Kidney epithelial cell (primary cell): Measurements from ENCODE around the gene SPRR2B. TPM values are rescaled to one million over a fixed set of nuclear protein-coding genes. Genes with fewer than 3 reads are reported as not detected.

Source experiments
- DNase-seq: peaks from one replicate; pipeline ENCODE4 v3.0.0-alpha.2; 2010; ENCODE audit warnings: low read depth
- H3K27me3 ChIP-seq: 2 replicates; pipeline ENCODE4 v1.6.0; 2011; ENCODE audit warnings: low read length; ENCODE audit not compliant: control insufficient read depth, insufficient read depth
- H3K36me3 ChIP-seq: 2 replicates; pipeline ENCODE4 v1.5.1; 2011; ENCODE audit warnings: low read length; ENCODE audit not compliant: control insufficient read depth, insufficient read depth
- H3K4me3 ChIP-seq: 2 replicates; pipeline ENCODE4 v1.5.1; 2011; ENCODE audit warnings: low read depth, mild to moderate bottlenecking, control low read depth, low read length
- CTCF ChIP-seq: IDR thresholded peaks from 2 replicates; pipeline ENCODE4 v1.5.1; 2011; ENCODE audit warnings: mild to moderate bottlenecking, moderate library complexity, low read length, control low read depth, inconsistent platforms; ENCODE audit not compliant: insufficient read depth, poor library complexity, severe bottlenecking
- total RNA-seq: library from RNA; depleted of rRNA; stranded (reverse); fragments of >200 nt; gene quantifications from 2 replicates; pipeline ENCODE4 v1.2.3, GENCODE V29; 2015

The SPRR2B gene
- total RNA-seq, 1 donor from 2014 or later: not detected

GRCh38 chr1:153049211-153049610, 22.2 kb downstream of the SPRR2B start:
- no peak overlapping the region for H3K4me3 ChIP-seq
- no peaks in the 10 kb centered on the region for H3K27me3 ChIP-seq
- DNase-seq: no peak
- TF ChIP-seq CTCF: no peak
- H3K36me3 ChIP-seq: no peaks in the 10 kb centered on the region

- TF ChIP-seq CTCF: no peak
- Histone ChIP-seq H3K36me3 (no peaks in the 10 kb centered on the region), H3K27me3 (no peaks in the 10 kb centered on the region), H3K4me3 (no peak within 1 kb of the TSS)
- DNase-seq: no peak
Measured at GRCh38 chr1:153040950-153041631, 30.3 kb downstream of the SPRR2B start, which contains the start of gene SPRR2D. Gene SPRR2D, minus strand, starts transcription at chr1:153041120. Its CDS starts 774 bp downstream, at chr1:153040346.

GRCh38 chr1:153035211-153035610, 36.2 kb downstream of the SPRR2B start:
- no peak for TF ChIP-seq CTCF
- no peak overlapping the region for H3K4me3 ChIP-seq
- no peak for DNase-seq
- no peaks in the 10 kb centered on the region for H3K36me3 ChIP-seq
- H3K27me3 ChIP-seq: no peaks in the 10 kb centered on the region

GRCh38 chr1:153032677-153033308, 38.6 kb downstream of the SPRR2B start:
- H3K27me3 ChIP-seq: no peaks in the 10 kb centered on the region
- DNase-seq: peak; percentile 67
- H3K36me3 ChIP-seq: no peaks in the 10 kb centered on the region
- no peak overlapping the region for H3K4me3 ChIP-seq
- TF ChIP-seq CTCF: peak; percentile 52

- Histone ChIP-seq H3K27me3 (no peaks in the 10 kb centered on the region), H3K4me3 (no peak overlapping the region), H3K36me3 (no peaks in the 10 kb centered on the region)
- no peak for TF ChIP-seq CTCF
- no peak for DNase-seq
Measured at GRCh38 chr1:153032073-153032472, 39.3 kb downstream of the SPRR2B start.
